Heart right ventricle (tissue), 16 donors: ENCODE data around the gene NEK2. TPM values are rescaled to one million over a fixed set of nuclear protein-coding genes. Genes with fewer than 3 reads are reported as not detected.
A peak's percentile ranks its signal among the peaks of the same experiment; 100 is the strongest.

Experiments used
- ATAC-seq, 8 donors: fragments of 200-7000 bp; cut with Tn5 transposase; one replicate each; pipeline ENCODE4 v1.9.1; 2020; ENCODE audit warnings: mild to moderate bottlenecking in 8 of 8, moderate library complexity in 8 of 8, moderate number of reproducible peaks in 1 of 8
- DNase-seq, 2 donors: peaks; one replicate each; pipeline ENCODE4 v3.0.0-alpha.2; 2020
- H3K27ac ChIP-seq, 10 donors: fragments of 200-600 bp; sonication (generic) in 2 of 10; one replicate each; pipeline versions ENCODE4 v1.5.0 to v1.8.0; 2020 to 2022; ENCODE audit warnings: mild to moderate bottlenecking in 3 of 10
- H3K27me3 ChIP-seq, 7 donors: fragments of 200-600 bp; one replicate each; pipeline ENCODE4 v1.8.0; 2021 to 2022; ENCODE audit warnings: mild to moderate bottlenecking in 2 of 7
- H3K36me3 ChIP-seq, 9 donors: fragments of 200-600 bp; sonication (generic) in 1 of 9; one replicate each; pipeline versions ENCODE4 v1.5.0 to v1.8.0; 2020 to 2022; ENCODE audit warnings: mild to moderate bottlenecking in 2 of 9
- H3K4me1 ChIP-seq, 9 donors: fragments of 200-600 bp; sonication (generic) in 1 of 9; one replicate each; pipeline versions ENCODE4 v1.5.0 to v1.8.0; 2020 to 2022; ENCODE audit warnings: mild to moderate bottlenecking in 4 of 9
- H3K4me3 ChIP-seq, 10 donors: fragments of 200-600 bp; sonication (generic) in 2 of 10; one replicate each; pipeline versions ENCODE4 v1.5.0 to v1.8.0; 2020 to 2022; ENCODE audit warnings: mild to moderate bottlenecking in 7 of 10, moderate library complexity in 2 of 10
- H3K9me3 ChIP-seq, 11 donors: fragments of 200-600 bp in 10 of 11; sonication (generic) in 2 of 11; one replicate each; pipeline versions ENCODE4 v1.5.0 to v1.8.0; 2013 to 2022; ENCODE audit warnings: mild to moderate bottlenecking in 2 of 11, control low read depth in 1 of 11, moderate library complexity in 1 of 11
- CTCF ChIP-seq, 9 donors: fragments of 200-600 bp; sonication (generic) in 2 of 9; IDR thresholded peaks; one replicate each; pipeline versions ENCODE4 v1.5.0 to v1.8.0; 2021 to 2022; ENCODE audit warnings: antibody characterized with exemption in 9 of 9, mild to moderate bottlenecking in 5 of 9, moderate library complexity in 1 of 9
- WGBS, 2 donors: extraction: QIAGEN DNeasy Blood & Tissue Kit; methylation state at CpG; one replicate each; pipeline ENCODE4 v1.1.7; 2013; ENCODE audit warnings: inconsistent platforms in 1 of 2; 5-methylcytosine and 5-hydroxymethylcytosine counted together
- intact Hi-C, 10 donors: fragments of 100-400 bp; cut with DNase I; formaldehyde crosslinking; loops; one replicate each; pipeline versions ENCODE4 v1.11.1 to v1.14.2; 2022
- polyA plus RNA-seq, 2 donors: library from polyadenylated mRNA; stranded (reverse); fragments of 200-250 nt; gene quantifications; one replicate each; pipeline ENCODE4 v1.2.3, GENCODE V29; 2013
- total RNA-seq, 10 donors: library from RNA; stranded (reverse); fragmentation: NEBNext Ultra II Directional in 3 of 10; extraction: Animal tissue kit (Norgen Biotek cat#: 25700) in 3 of 10; gene quantifications; one replicate each; pipeline versions ENCODE4 v1.2.1 to v1.2.4, GENCODE V29; 2021 to 2023
- donor health status: Arrhythmogenic right ventricular cardiomyopathy.
- donor health status: ischemic (EF 13 %, LVEDD 7.1; RV severe dilation, severe dysfunction).
- donor health status: healthy with polysubstance abuse.
- donor health status: DM: no; HTN: yes; CAD: no.
- donor health status: DM: no; HTN: no; CAD: no.
- donor health status: ischemic (EF 25% LVEDD 6.9; RV normal size, moderate dysfunction).
- donor health status: ischemic (EF 25% LVEDD 5.7; RV mildly dilated, moderate dysfunction).
- donor health status: healthy.
- donor health status: DM: yes; HTN: yes; CAD: no.
- donor health status: Ischemic cardiomyopathy.
- donor health status: ischemic (EF 35%, LVEDD 5.7; RV mildly dilated, moderate dysfunction).
- donor health status: nonischemic (EF 11% LVEDD 7.7; RV severe dilation, severe dysfunction).
- donor health status: DM: yes; HTN: yes; CAD: no.
- donor health status: PGD.
- donor health status: ischemic (EF 29% LVEDD 5.4; RV normal size, mild dysfunction).
- donor health status: nonischemic (EF 23%, LVEDD 6.1; RV moderate dilation, normal function).

Gene NEK2
- total and polyA plus RNA-seq, 12 donors = 0.04 to 2.1 (median 0.19) TPM; not detected in 6

- 62 to 74% methylated on average over 6 of the region's 6 CpGs for WGBS, 2 donors
- no peak for DNase-seq
- Histone ChIP-seq H3K27ac (no peak overlapping the region), H3K4me3 (no peak overlapping the region), H3K4me1 (peaks cover 0 to 25% (median 12%) of the 10 kb centered on the region in 9 donors), H3K9me3 (no peaks in the 10 kb centered on the region), H3K27me3 (no peaks in the 10 kb centered on the region), H3K36me3 (no peaks in the 10 kb centered on the region)
- no peak for ATAC-seq
- TF ChIP-seq CTCF (IDR thresholded peaks at IDR 0.05) = no peak
- intact Hi-C loops = loop anchor here in 2 of 10 donors (10.0 kb wide), 2 partner anchors 357 to 777 kb away; partner anchors contain the start of genes DTL (in 1 of the 2) and INTS7 (in 1 of the 2)
Observed at GRCh38 chr1:211677659-211678058, 2.2 kb upstream of the NEK2 start.

DNA sequence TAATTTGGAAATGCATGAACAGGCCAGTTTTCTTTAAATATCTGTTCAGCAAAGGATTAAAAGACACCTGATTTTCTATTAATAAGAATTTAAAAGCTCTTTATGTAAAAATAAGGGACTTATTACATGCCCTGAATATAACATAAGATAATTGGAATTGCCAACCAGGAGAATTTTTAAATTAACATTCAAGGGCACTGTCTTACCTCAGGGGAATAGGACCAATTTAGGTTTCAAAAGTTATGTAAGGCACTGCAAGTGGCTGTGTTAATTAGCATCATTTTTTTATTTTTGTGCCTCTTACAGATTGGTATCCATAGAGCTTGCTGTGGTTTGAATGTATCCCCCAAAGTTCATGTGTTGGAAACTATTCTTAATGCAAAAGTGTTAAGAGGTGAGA lies 1.3 kb upstream of the NEK2 start:
- no peak for TF ChIP-seq CTCF (IDR thresholded peaks at IDR 0.05)
- Histone ChIP-seq H3K4me3 (no peak overlapping the region), H3K9me3 (no peaks in the 10 kb centered on the region), H3K27me3 (no peaks in the 10 kb centered on the region), H3K27ac (no peak overlapping the region), H3K4me1 (peaks cover 0 to 25% (median 12%) of the 10 kb centered on the region in 9 donors), H3K36me3 (no peaks in the 10 kb centered on the region)
- ATAC-seq = no peak
- DNase-seq = no peak
- intact Hi-C loops = loop anchor here in 2 of 10 donors (10.0 kb wide), 2 partner anchors 358 to 778 kb away; partner anchors contain the start of genes DTL (in 1 of the 2) and INTS7 (in 1 of the 2)

DNA sequence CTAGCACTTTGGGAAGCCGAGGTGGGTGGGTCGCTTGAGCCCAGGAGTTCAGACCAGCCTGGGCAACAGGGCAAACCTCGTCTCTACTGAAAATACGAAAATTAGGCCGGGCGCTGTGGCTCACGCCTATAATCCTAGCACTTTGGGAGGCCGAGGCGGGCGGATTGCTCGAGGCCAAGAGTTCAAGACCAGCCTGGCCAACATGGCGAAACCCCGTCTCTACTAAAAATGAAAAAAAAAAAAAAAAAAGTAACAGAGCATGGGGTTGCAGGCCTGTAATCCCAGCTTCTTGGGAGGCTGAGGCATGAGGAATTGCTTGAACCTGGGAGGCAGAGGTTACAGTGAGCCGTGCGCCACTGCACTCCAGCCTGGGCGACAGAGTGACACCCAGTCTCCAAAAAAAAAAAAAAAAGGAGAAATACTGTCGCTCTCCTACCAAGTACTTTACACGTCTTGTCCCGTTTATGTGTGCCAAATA lies 724 bp upstream of the NEK2 start:
- DNase-seq (no peak), ATAC-seq (peak in 1 of 8 donors; percentile 18)
- 32 to 35% methylated on average over 19 of the region's 19 CpGs for WGBS, 2 donors
- H3K27ac ChIP-seq = no peak overlapping the region
- intact Hi-C loops = loop anchor here in 2 of 10 donors (10.0 kb wide), 2 partner anchors 359 to 779 kb away; partner anchors contain the start of genes DTL (in 1 of the 2) and INTS7 (in 1 of the 2)
- H3K27me3 ChIP-seq = no peaks in the 10 kb centered on the region
- no peak for TF ChIP-seq CTCF (IDR thresholded peaks at IDR 0.05)
- H3K9me3 ChIP-seq = no peaks in the 10 kb centered on the region
- no peaks in the 10 kb centered on the region for H3K36me3 ChIP-seq
- H3K4me3 ChIP-seq = peak overlapping the region; percentile 34 to 71 (median 58)
- H3K4me1 ChIP-seq = peaks cover 0 to 25% (median 12%) of the 10 kb centered on the region in 9 donors

- DNase-seq (no peak), ATAC-seq (no peak)
- Histone ChIP-seq H3K27ac (no peak overlapping the region), H3K4me1 (no peaks in the 10 kb centered on the region), H3K36me3 (peaks cover 0 to 55% (median 0%) of the 10 kb centered on the region in 9 donors), H3K4me3 (no peak overlapping the region), H3K9me3 (no peaks in the 10 kb centered on the region), H3K27me3 (no peaks in the 10 kb centered on the region)
- TF ChIP-seq CTCF (IDR thresholded peaks at IDR 0.05) = no peak
- intact Hi-C loops = no loop called here
- WGBS, 2 donors = 76 to 85% methylated on average over 2 of the region's 2 CpGs
Observed at GRCh38 chr1:211667065-211667617, 8.3 kb downstream of the NEK2 start.
